ENCODE measurements around the gene MEGF9. TPM values are rescaled to one million over a fixed set of nuclear protein-coding genes. Genes with fewer than 3 reads are reported as not detected.
"Not testable (repeated sequence)": the region's sequence is repeated elsewhere in the genome, so short reads cannot be mapped to it uniquely, and the experiment has no call there.

The MEGF9 gene
- total RNA-seq, 1 donor from 2014 or later = 8.7 TPM

- intact Hi-C loops (cut with micrococcal nuclease) = not testable (repeated sequence)
Measured at GRCh38 chr9:120552210-120552704, 162.0 kb downstream of the MEGF9 start.

Other genes starting within 250 kb of the MEGF9 start
- gene CDK5RAP2, start 134.3 kb downstream of the MEGF9 start, total RNA-seq = 87.1 and 91.6 TPM in 2 replicates
- gene FBXW2, start 78.9 kb upstream of the MEGF9 start, total RNA-seq = 90.4 and 90.8 TPM in 2 replicates
- gene PSMD5, start 128.5 kb upstream of the MEGF9 start, total RNA-seq = 49.9 and 54.0 TPM in 2 replicates
- gene PHF19, start 162.7 kb upstream of the MEGF9 start, total RNA-seq = 344 and 354 TPM in 2 replicates
- 78.8 and 82.3 TPM in 2 replicates for gene TRAF1, start 212.3 kb upstream of the MEGF9 start, total RNA-seq

Data from T-helper 2 cell treated with Interferon-gamma antibody and Interleukin-4, amounts not matched to agents 100 ng/mL and 5 ng/mL, for 36 hours (primary cell).